ENCODE data around the gene C1QA. TPM values are rescaled to one million over a fixed set of nuclear protein-coding genes. Genes with fewer than 3 reads are reported as not detected.

The C1QA gene
- total and polyA plus RNA-seq, 2 of the 4 experiments (the other 2 are of a cell fraction) = not detected

GRCh38 chr1:22654692-22655091 is 18.3 kb downstream of the C1QA start:
- Histone ChIP-seq H3K9me1 (ENCODE audit: insufficient read depth, low read length) (no peaks in the 10 kb centered on the region), H3K9me3 (ENCODE audit: control insufficient read depth, insufficient read depth, low read length) (no peaks in the 10 kb centered on the region), H3K14ac (replicated peaks; ENCODE audit: low read depth, low read length) (no peak overlapping the region), H3K27me3 (ENCODE audit: control insufficient read depth, insufficient read depth, low read length) (peaks cover 75% of the 10 kb centered on the region), H3K56ac (ENCODE audit: extremely low read depth, insufficient read depth, low read length) (no peak overlapping the region), H2AFZ (replicated peaks; ENCODE audit: low read length, poor library complexity) (no peak overlapping the region), H2AK9ac (replicated peaks; ENCODE audit: low read depth, low read length, poor library complexity) (peak overlapping the region; percentile 40), H3K79me1 (ENCODE audit: low read depth in 1 of 2, low read length in 2 of 2) (no peaks in the 10 kb centered on the region), H2BK15ac (ENCODE audit: low read depth, low read length) (no peak overlapping the region), H3K4me2 (ENCODE audit: low read depth, low read length) (no peak overlapping the region), H4K8ac (ENCODE audit: low read depth in 2 of 2, low read length in 2 of 2) (no peak overlapping the region), H2BK5ac (ENCODE audit: low read depth, low read length, poor library complexity, severe bottlenecking) (no peak overlapping the region), H3K4ac (ENCODE audit: low read depth, low read length) (no peak overlapping the region), H3K4me1 (ENCODE audit: control insufficient read depth, insufficient read depth, low read length) (no peaks in the 10 kb centered on the region), H2BK20ac (ENCODE audit: low read depth, low read length) (no peak overlapping the region), H3K36me3 (ENCODE audit: control insufficient read depth, insufficient read depth, low read length) (no peaks in the 10 kb centered on the region), H3K23ac (ENCODE audit: low read depth, low read length) (no peak overlapping the region), H3K4me3 (ENCODE audit: insufficient read depth, low read depth, low read length) (no peak overlapping the region), H2BK120ac (ENCODE audit: low read depth, low read length) (no peak overlapping the region), H3K9ac (ENCODE audit: low read depth, low read length) (no peak overlapping the region), H4K5ac (ENCODE audit: low read depth, low read length) (no peak overlapping the region), H4K91ac (ENCODE audit: insufficient read depth, low read depth, low read length) (no peak overlapping the region), H3K18ac (ENCODE audit: low read depth, low read length) (no peak overlapping the region), H2AK5ac (ENCODE audit: low read depth, low read length) (no peak overlapping the region), H4K20me1 (ENCODE audit: insufficient read depth, low read length) (no peaks in the 10 kb centered on the region), H3K27ac (ENCODE audit: insufficient read depth, low read length) (no peak overlapping the region)
- in situ Hi-C loops (cut with MboI; ENCODE audit: low sequenced_read_pairs) (no loop called here), intact Hi-C loops (cut with micrococcal nuclease) (no loop called here), dilution Hi-C loops (cut with HindIII; ENCODE audit: low sequenced_read_pairs, unreplicated experiment) (no loop called here)
- BruUV-seq (replicated peaks) = no TSS peak
- POLR2A ChIA-PET (ENCODE audit: unreplicated experiment) = no interaction called here
- TF ChIP-seq FOS (IDR thresholded peaks at IDR 0.05; ENCODE audit: low read depth, low read length) (no peak), MAFK (IDR thresholded peaks at IDR 0.05; ENCODE audit: low read depth, low read length) (no peak), BHLHE40 (IDR thresholded peaks at IDR 0.05; ENCODE audit: low read depth, low read length) (no peak), MXI1 (IDR thresholded peaks at IDR 0.05; ENCODE audit: borderline replicate concordance, low read depth, low read length) (no peak), POLR2A (IDR thresholded peaks at IDR 0.05; ENCODE audit: low read depth, low read length) (no peak), RAD21 (IDR thresholded peaks at IDR 0.05; ENCODE audit: low read length) (no peak), USF2 (IDR thresholded peaks at IDR 0.05; ENCODE audit: low read depth, low read length) (no peak), SMC3 (IDR thresholded peaks at IDR 0.05; ENCODE audit: low read depth, low read length) (no peak), RFX5 (IDR thresholded peaks at IDR 0.05; ENCODE audit: low read depth, low read length) (no peak), CTCF (conservative IDR thresholded peaks at IDR 0.05; ENCODE audit: low read depth, low read length) (no peak), ELK1 (IDR thresholded peaks at IDR 0.05; ENCODE audit: borderline replicate concordance, low read depth, low read length) (no peak), RCOR1 (IDR thresholded peaks at IDR 0.05; ENCODE audit: insufficient replicate concordance, low read length) (no peak), MAZ (IDR thresholded peaks at IDR 0.05; ENCODE audit: borderline replicate concordance, low read depth, low read length) (no peak), CEBPB (IDR thresholded peaks at IDR 0.05; ENCODE audit: low read depth, low read length) (no peak), CHD1 (IDR thresholded peaks at IDR 0.05; ENCODE audit: low read depth, low read length) (no peak), NFE2L2 (IDR thresholded peaks at IDR 0.05; ENCODE audit: low read depth, low read length) (no peak)
- DNase-seq (no peak), ATAC-seq (ENCODE audit: low read depth) (no peak)
- WGBS, 2 experiments (ENCODE audit: extremely low coverage in 2 of 2, insufficient read length in 1 of 2) = 50% methylated on average over 2 of the region's 5 CpGs; no CpG with 5 or more reads in 1 of the 2 experiments
- CTCF ChIA-PET = interaction anchor here (1.4 kb wide), 1 partner anchor 235 kb away, joined by 4 read pairs; no protein-coding TSS in a partner anchor

Data from IMR-90 (cell line).